GM21390 (cell line): ENCODE measurements around the gene TACC3.

Experiments used
- ATAC-seq: cut with Tn5 transposase; IDR thresholded peaks from one replicate; pipeline ENCODE4 v1.9.1; 2021; ENCODE audit not compliant: unreplicated experiment

Gene TACC3

DNA sequence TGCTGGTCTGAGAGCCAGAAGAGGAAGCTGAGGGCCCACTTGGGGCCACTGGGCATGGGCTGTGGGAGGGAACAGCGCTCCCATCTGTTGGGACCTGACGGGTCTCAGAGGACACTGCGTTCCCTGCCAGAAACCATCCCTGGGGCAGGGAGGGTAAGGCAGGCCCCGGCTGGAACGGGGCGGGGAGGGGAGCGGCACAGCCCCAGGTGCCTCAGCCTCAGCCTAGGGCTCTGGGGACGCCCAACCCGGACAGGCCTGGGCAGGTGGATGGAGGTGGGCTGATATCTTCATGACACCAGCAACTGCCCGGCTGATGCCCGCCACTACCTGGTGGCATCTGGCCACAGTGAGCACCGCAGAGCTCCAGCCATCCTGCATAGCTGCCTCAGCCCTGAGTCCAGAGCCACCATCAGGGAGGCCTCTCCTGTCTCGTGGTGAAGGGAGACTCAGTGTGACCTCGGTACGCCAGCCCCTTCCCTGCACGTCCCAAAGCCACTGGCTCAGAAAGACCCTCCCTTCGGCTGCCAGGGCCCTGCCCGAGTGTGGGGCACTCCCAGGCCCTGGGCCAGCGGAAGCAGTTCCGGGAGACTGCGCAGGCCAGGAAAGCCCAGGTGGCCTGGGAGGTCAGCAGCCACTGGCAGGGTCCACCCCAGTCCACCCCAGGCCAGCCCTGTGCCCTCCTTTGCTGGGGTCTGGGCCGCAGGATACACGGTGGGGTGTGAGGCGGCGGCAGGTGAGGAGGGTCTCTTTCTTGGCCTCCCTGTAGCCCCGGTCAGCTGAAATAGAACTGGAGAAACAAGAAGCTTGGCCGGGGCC lies 37.2 kb downstream of the TACC3 start:
- no peak for ATAC-seq

DNA sequence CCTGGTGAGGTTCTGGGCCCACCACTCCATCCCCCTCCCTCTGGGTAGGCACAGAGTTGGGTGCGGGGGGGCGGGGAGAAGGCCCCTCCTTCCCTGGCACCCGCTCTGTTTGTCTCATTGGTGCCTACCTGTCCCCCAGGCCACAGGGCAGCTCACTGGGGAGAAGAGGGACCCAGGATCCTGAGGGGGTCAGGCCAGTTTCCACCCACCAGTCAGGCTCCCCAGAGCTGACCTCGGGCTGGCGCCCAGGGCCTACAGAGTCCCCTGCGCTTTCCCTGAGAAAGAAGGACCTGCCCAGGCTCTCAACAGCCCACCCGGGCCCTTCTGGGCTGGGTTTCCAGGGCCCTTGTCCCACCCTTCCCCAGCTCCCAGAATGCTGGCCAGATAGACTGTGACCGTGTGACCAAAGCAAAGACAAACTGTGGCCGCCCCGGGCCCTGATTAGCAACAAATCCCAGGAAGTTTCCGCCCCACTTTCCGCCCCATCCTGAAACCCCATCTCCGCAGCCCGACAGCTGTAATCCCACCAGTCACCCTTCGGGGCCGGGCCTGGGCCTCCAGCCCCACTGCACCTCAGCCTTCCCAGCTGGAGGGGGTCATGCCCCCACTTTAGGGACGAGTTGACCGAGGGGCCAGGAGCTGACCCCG lies 38.0 kb downstream of the TACC3 start:
- no peak for ATAC-seq

DNA sequence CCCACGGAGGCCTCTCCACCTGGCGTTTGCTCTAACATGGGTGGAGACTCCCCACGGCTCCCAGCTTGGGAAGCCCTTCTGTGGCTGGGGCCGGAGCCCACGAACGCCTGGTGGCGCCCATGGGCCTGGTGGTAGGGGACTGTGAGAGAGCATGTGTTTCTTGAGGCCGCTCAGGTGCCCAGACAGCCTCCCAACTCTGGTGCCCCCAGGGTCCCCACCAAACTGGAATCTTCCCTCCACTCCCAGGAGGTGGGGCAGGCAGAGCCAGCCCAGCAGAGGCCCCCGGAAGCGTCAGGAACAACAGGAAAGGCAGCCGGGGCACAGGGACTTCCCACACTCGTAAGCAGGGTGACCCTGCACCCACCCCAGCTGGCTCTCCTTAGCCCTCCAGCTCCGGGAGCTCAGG lies 38.5 kb downstream of the TACC3 start:
- ATAC-seq: no peak

GRCh38 chr4:1760521-1761071 lies 39.3 kb downstream of the TACC3 start:
- ATAC-seq: no peak

GRCh38 chr4:1761130-1761689 lies 39.9 kb downstream of the TACC3 start:
- no peak for ATAC-seq

- no peak for ATAC-seq
These were observed 41.1 kb downstream of the TACC3 start for GRCh38 chr4:1762264-1763010.

DNA sequence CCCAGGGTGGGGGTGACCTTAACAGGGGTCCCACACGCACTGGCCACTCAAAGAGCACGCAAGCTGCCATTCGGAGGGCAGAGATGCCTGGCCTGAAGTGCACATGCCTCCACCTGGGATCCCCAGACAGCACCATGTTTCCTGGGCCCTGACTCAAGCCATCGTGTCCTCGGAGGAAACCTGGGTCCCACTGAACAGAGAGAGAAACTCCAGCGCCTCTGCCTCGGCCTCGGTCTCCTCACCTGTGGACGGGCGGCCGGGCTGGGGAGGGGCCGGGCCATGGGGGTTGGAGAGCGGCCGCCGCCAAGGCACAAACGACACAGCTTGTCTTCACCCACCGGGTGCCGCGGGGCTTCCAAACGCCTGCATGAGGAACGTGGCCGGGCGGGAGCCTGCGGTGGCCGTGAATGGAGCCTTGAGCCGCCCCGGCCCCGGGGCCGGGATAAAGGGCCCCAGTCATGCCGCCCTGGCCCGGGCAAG lies 41.8 kb downstream of the TACC3 start:
- ATAC-seq: no peak

DNA sequence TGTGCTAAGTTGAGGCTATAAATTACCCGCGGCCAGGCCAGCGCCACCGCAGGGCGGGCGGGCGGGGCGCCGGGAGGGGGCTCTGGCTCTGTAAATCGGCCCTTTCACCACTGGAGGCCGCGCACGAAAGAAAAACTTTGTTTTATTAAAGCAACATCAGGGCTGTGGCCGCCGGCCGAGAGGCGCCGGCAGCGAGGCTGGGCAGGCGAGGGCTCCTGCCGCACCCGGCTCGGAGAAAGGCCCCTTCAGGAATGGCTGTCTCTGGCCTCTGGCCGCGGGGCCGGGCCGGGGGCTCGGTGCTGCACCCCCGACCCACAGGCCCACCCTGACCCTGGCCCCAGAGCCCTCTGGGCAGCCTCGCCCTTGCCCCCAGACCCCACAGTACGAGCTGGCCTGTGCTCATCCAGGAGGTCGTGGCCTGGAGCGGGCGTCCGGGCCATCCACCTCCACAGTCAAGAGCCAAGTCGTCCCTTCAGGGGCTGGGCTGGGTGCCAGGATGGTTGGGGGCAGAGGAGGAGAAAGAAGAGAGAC lies 42.3 kb downstream of the TACC3 start:
- no peak for ATAC-seq

DNA sequence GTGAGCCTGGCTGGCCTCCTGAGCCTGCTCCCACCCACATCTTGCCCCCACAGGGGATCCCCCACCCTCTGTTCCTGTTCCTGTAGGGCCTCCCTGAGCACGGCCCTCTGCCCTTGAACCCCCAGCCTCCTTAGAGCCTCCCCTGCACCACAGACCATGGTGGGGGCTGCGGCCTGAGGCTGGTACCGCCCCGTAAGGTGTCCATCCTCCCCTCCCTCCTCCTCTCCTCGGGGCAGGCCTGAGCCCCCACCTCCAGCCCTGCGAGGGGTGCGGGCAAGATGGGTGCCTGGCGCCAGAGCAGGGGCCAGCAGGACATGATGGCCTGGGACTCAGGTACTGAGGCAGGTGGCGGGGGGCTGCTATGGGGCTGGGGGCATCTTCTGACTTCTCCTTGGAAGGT lies 43.3 kb downstream of the TACC3 start:
- no peak for ATAC-seq

DNA sequence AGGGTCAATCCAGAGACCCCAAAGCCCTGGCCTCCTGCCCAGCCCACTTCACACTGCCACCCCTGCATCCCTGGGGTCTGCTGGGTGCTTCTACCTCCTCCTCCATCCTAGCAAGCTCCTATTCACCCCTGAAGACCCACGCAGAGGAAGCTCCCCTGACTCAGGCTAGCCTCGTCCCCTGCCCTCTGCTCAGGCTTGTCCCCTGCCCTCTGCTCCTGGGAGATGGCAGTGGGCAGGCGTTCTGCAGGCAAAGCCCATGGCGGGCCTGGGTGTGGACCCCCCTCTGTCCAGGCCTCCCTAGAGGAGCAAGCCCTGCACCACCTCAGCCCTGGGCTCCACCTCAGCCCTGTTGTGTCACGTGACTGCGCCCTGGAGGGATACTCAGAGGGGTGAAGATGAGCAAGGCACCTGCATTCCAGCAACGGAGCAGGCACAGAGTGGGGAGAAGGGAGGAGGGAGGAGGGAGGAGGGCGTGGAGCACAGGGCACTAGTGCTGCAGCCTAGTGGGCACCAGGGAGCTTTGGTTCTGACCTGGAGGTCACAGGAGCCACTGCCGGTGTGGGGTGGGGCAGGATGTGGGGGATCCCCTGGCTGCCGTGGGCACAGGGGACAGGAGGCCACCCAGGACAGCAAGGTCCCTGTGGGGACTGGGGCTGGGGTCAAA lies 44.2 kb downstream of the TACC3 start:
- ATAC-seq: no peak

DNA sequence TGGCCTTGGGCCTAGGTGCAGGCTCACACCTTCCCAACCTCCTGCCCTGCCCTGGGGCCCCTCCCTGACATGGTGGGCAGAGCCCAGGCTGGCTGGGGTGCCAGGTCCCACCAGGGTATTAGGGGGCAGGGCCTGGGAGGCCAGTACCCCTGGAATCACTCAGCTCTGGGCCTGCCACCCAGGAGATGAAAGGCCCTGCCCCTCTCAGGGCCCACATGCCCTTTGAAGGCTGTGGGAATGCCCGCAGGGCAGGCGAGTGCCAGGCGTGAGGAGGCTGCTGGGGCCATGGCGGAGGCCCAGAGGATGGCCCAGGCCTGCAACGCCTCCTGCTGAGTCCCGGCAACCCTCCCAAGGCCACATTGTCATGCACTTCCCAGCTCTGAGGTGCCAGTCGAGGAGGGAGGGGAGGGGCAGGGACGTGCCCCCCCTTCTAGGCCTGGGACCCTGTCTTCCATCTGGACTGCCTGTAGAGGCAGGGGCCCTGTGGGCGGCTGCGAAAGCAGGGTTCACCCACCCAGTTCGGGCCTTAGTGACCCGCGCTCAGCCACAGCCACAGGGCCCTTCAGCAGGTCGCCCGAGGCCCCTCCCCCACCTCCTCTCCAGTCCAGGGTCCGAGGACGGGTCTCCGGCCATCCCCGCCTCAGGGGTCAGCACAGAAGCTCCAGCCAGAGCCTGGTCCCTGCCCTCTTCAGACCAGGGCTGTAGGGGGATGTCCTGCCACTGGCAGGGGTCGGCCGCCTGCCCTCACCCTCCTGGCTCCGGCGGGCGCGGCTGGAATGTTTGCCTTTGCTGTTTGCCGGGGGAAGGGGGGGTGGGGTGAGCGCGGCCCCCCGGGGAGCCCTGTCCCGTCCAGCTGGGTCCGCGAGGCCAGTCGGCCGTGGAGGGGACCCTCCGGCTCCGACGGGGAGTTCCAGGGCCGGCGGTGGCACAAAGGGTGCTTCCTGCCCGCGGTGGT lies 45.1 kb downstream of the TACC3 start:
- no peak for ATAC-seq

DNA sequence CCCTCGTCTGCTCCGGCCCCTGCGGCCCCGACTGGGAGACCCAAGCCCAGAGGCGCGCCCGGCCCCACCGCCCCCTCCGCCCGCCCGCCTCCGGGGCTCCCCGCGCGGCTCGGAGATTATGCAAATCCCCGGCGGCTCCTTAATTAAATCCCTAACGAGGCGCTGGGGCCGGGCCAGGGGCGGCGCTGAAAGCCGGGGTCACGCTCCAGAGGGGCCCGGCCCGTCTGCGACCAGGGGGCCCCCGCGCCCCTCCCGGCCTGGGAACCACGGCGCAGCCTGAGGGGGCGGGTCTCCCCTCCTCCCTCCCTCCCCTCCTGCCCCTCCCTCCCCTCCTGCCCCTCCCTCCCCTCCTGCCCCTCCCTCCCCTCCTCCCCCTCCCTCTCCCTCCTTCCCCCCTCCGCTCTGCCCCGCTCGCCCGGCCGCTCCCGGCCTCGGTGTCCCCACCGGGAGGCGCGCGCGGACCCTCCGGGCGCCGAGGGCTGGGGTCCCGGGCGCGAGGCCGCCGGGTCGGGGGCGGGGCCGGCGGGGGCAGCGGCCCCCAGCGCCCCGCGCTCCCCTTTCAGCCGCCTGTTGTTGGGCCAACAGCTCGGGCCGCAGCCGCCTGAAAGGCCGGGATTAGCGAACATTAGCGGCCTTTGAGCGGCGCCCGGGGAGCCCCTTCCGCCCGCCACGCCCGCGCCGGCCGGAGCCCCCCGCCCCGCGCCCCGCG lies 45.9 kb downstream of the TACC3 start:
- ATAC-seq: no peak

DNA sequence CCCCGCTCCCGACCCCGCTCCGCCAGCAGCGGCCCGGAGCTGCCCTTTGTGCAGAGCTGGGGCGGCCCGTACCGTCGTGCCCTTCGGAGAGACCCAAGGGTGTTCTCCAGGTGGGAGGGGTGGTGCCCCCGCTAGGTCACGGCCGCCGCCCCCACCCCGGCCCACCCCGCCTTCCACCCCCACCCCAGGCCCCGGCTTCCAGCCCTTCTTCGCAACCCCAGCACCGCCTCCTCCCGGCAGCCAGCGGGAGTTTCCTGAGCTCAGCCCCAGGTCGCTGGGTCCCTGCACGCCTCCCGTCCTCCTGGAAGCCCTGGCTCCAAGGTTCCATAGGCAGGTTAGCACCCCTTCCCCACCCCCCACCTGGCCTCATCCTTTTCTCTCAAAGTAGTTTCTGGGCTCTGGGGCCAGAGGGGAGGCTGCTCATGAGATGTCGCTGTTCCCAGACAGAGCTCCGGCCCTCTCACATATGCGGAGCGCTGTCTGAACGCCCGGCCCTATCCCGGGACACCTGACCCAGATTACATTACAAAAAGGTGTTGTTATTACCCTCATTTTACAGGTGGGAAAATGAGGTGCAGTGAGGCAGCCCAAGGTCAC lies 46.5 kb downstream of the TACC3 start:
- no peak for ATAC-seq

DNA sequence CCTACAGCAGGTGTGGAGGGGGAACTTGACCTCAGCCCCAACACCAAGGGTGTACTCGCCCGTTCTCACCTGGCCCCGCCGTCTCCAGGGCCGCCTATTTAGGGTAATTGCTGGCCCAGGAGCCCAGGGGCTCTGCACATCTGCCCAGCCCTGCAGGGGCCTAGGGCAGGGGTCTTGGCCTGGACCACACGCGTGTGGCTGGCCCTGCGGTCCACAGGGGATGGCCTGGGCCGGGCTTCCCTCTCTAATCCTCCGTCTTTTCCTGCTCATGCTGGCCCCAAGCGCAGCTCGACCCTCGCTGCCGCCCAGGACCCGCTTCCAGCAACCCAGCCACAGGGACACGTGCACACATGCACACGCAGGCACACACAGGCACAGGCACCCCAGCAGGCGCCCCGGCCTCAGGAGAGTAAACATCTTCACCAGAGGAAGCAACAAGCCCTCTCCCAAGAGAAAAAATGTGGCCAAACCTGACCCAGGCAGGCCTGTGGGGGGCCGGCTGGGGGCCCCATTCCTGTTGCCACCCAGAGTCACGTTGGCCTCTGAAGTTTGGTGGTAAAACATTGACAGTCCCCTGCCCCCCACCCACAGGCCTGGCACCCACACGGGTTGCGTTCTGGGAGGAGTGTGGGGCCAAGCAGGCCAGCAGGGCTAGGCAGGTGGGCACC lies 47.2 kb downstream of the TACC3 start:
- no peak for ATAC-seq

DNA sequence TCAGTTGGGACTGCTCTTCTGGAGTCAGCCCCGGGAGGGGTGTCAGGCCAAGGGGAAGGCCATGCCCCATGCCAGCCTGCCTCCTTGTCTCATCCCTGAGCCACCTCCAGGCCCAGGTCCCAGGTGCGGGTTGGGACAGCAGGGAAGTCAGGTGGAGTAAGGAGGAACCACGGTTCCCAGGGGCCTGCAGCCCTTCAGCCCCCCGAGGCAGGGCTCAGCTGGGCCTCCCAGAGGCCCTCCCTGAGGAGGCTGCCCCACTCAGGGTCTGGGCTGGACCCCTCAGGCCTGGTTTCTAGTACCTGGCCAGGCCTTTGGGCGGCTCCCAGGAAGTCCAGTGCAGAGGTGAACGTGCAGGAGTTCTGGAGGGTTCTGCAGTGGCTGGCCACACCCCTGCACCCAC lies 48.4 kb downstream of the TACC3 start:
- no peak for ATAC-seq

DNA sequence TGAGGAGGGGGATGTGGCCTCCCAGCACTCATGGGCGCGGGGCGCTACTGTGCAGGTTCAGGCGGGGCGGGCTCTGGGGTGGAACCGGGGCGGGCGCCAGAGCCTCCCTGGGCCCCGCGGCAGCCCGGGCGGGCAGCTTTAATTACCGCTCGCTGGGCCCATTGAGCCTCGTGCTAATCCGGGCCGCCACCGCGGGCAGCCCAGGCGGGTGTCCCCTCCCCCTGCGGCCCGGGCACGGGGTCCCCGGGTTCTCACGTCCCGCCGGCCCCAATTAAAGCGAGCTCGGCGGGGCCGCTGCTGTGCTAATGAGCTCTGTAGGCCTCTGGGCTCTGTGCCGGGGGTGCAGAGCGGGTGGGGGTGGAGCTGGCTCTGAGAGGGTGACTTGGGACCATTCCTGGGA lies 48.9 kb downstream of the TACC3 start:
- no peak for ATAC-seq

DNA sequence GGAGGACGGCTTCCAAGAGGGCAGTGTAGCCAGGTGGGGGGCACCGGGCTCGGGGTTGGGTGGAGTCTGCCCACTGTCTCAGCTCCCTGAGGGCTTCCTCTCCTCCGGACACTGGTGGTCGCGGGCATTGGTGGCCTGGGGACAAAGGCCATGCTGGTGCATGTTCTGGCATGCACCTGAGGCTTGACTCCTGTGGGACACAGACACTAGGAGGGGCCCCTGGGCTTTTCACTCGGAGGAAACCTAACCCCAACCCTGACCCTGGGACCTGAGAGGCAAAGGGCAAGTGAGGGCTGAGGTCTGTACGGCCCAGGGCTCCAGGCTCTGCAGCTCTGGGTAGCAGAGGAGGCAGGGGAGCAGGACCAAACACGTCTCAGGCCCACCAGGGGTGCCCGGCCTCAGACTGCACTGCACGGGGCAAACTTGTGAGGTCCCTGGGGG lies 49.5 kb downstream of the TACC3 start:
- no peak for ATAC-seq
